ENCODE results near the gene SRPK2. TPM values are rescaled to one million over a fixed set of nuclear protein-coding genes. Genes with fewer than 3 reads are reported as not detected.
"Not testable (repeated sequence)": the region's sequence is repeated elsewhere in the genome, so short reads cannot be mapped to it uniquely, and the experiment has no call there.

Gene SRPK2
- total RNA-seq, 1 experiment from 2014 or later: 54.4 TPM

DNA sequence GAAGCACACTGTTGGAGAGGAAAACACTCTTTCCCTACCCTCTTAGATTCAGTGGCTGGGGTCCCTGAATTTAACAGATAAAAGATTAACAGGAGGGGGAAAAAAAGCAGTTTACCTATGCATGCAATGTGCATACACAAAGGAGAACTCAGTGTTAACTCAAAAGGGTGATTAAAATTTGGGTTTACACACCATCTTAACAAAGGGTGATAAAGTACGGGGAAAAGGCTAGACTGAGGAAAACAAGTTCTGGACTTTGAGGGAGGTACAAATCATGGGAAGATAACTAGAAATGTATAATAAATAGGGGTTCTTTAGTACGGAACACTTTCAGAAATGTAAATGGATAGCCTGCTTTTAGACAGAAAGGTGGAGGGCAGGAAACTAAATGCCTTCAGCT is 83.1 kb downstream of the SRPK2 start:
- no TSS peak for BruUV-seq (replicated peaks)
- no peak for DNase-seq (ENCODE audit: unreplicated experiment)
- H3K36me3 Mint-ChIP-seq (ENCODE audit: insufficient read depth, unreplicated experiment): peaks cover 5% of the 10 kb centered on the region
- H3K9me3 Mint-ChIP-seq (ENCODE audit: unreplicated experiment): no peaks in the 10 kb centered on the region
- H3K27me3 Mint-ChIP-seq (ENCODE audit: insufficient read depth, unreplicated experiment): no peaks in the 10 kb centered on the region
- CTCF ChIA-PET: no interaction called here
- POLR2A ChIA-PET: interaction anchor here (0.7 to 2.6 kb wide), 2 partner anchors 37 to 168 kb away, joined by 3 to 21 read pairs; no protein-coding TSS in a partner anchor
- no peak overlapping the region for H3K27ac Mint-ChIP-seq (ENCODE audit: low read depth, unreplicated experiment)
- TF ChIP-seq, protein P1, sequence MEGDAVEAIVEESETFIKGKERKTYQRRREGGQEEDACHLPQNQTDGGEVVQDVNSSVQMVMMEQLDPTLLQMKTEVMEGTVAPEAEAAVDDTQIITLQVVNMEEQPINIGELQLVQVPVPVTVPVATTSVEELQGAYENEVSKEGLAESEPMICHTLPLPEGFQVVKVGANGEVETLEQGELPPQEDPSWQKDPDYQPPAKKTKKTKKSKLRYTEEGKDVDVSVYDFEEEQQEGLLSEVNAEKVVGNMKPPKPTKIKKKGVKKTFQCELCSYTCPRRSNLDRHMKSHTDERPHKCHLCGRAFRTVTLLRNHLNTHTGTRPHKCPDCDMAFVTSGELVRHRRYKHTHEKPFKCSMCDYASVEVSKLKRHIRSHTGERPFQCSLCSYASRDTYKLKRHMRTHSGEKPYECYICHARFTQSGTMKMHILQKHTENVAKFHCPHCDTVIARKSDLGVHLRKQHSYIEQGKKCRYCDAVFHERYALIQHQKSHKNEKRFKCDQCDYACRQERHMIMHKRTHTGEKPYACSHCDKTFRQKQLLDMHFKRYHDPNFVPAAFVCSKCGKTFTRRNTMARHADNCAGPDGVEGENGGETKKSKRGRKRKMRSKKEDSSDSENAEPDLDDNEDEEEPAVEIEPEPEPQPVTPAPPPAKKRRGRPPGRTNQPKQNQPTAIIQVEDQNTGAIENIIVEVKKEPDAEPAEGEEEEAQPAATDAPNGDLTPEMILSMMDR (IDR thresholded peaks at IDR 0.05; ENCODE audit: unreplicated experiment): no peak
- H3K4me1 Mint-ChIP-seq (ENCODE audit: insufficient read depth, unreplicated experiment): peaks cover 30% of the 10 kb centered on the region
- H3K4me3 Mint-ChIP-seq (ENCODE audit: unreplicated experiment): no peak overlapping the region
- intact Hi-C loops (cut with micrococcal nuclease): no loop called here

GRCh38 chr7:105304040-105304895 is 84.5 kb downstream of the SRPK2 start:
- TSS peak; percentile 92 for BruUV-seq (replicated peaks)
- peak; percentile 66 for DNase-seq (ENCODE audit: unreplicated experiment)
- peaks cover 10% of the 10 kb centered on the region for H3K36me3 Mint-ChIP-seq (ENCODE audit: insufficient read depth, unreplicated experiment)
- TF ChIP-seq, protein P1 (IDR thresholded peaks at IDR 0.05; ENCODE audit: unreplicated experiment): no peak
- peak overlapping the region; percentile 57 for H3K4me3 Mint-ChIP-seq (ENCODE audit: unreplicated experiment)
- no peaks in the 10 kb centered on the region for H3K9me3 Mint-ChIP-seq (ENCODE audit: unreplicated experiment)
- intact Hi-C loops (cut with micrococcal nuclease): no loop called here
- ChIA-PET POLR2A (interaction anchor here (0.7 to 2.9 kb wide), 6 partner anchors 11 to 291 kb away, joined by 3 to 21 read pairs (median 4); no protein-coding TSS in a partner anchor), CTCF (interaction anchor here (0.6 to 1.5 kb wide), 9 partner anchors 8 to 224 kb away, joined by 3 to 7 read pairs (median 3); no protein-coding TSS in a partner anchor)
- H3K4me1 Mint-ChIP-seq (ENCODE audit: insufficient read depth, unreplicated experiment): peaks cover 23% of the 10 kb centered on the region
- no peaks in the 10 kb centered on the region for H3K27me3 Mint-ChIP-seq (ENCODE audit: insufficient read depth, unreplicated experiment)
- H3K27ac Mint-ChIP-seq (ENCODE audit: low read depth, unreplicated experiment): peak overlapping the region; percentile 69

- Mint-ChIP-seq H3K36me3 (ENCODE audit: insufficient read depth, unreplicated experiment) (peaks cover 14% of the 10 kb centered on the region), H3K4me1 (ENCODE audit: insufficient read depth, unreplicated experiment) (peaks cover 16% of the 10 kb centered on the region)
- H3K9me3 Mint-ChIP-seq (ENCODE audit: unreplicated experiment); CTCF ChIA-PET; H3K27ac Mint-ChIP-seq (ENCODE audit: low read depth, unreplicated experiment); DNase-seq (ENCODE audit: unreplicated experiment); H3K4me3 Mint-ChIP-seq (ENCODE audit: unreplicated experiment); H3K27me3 Mint-ChIP-seq (ENCODE audit: insufficient read depth, unreplicated experiment); BruUV-seq (replicated peaks); intact Hi-C loops (cut with micrococcal nuclease); POLR2A ChIA-PET: not testable (repeated sequence)
These were observed 88.1 kb downstream of the SRPK2 start for GRCh38 chr7:105300587-105300986.

DNA sequence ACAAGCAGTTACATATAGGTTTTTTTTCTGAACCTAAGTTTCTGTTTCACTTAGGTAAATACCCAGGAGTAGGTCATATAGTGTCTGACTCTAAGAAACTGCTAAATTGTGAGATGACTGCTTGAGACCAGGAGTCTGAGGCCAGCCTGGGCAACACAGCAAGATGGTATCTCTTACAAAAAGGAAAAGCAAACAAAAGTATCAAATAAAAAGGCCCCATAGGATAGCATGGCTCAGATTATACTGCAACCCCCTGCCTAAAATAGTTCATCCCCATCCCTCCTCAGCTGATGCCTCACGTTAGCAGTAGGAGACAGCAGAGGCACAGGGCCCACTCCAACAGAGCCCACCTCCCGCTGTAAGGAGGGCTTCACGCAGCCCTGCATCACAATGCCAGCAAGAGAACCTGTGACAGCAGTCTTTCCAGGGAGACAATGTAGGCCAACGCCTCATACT is 90.3 kb downstream of the SRPK2 start:
- Mint-ChIP-seq H3K27ac (ENCODE audit: low read depth, unreplicated experiment) (no peak overlapping the region), H3K4me3 (ENCODE audit: unreplicated experiment) (no peak overlapping the region), H3K9me3 (ENCODE audit: unreplicated experiment) (no peaks in the 10 kb centered on the region), H3K36me3 (ENCODE audit: insufficient read depth, unreplicated experiment) (peaks cover 21% of the 10 kb centered on the region), H3K27me3 (ENCODE audit: insufficient read depth, unreplicated experiment) (no peaks in the 10 kb centered on the region), H3K4me1 (ENCODE audit: insufficient read depth, unreplicated experiment) (peaks cover 5% of the 10 kb centered on the region)
- BruUV-seq (replicated peaks): no TSS peak
- DNase-seq (ENCODE audit: unreplicated experiment): no peak
- intact Hi-C loops (cut with micrococcal nuclease): no loop called here
- TF ChIP-seq, protein P1 (IDR thresholded peaks at IDR 0.05; ENCODE audit: unreplicated experiment): no peak
- ChIA-PET POLR2A (interaction anchor here (2.4 kb wide), 1 partner anchor 29 kb away, joined by 8 read pairs; no protein-coding TSS in a partner anchor), CTCF (no interaction called here)

Measured in MCF 10A (cell line).